Measurements from ENCODE around the gene MATN1.

MATN1 gene

GRCh38 chr1:30749691-30750583 is 26.6 kb upstream of the MATN1 start:
- no peak for DNase-seq (ENCODE audit: low spot score)
- no peak for TF ChIP-seq CTCF (IDR thresholded peaks at IDR 0.05; ENCODE audit: extremely low read depth, insufficient read depth, missing control alignments)
- in situ Hi-C loops (cut with MboI; ENCODE audit: low pct_unique_long_range_greater_than_20kb, low sequenced_read_pairs, unreplicated experiment) = no loop called here

GRCh38 chr1:30748699-30749401 is 25.5 kb upstream of the MATN1 start:
- no peak for TF ChIP-seq CTCF (IDR thresholded peaks at IDR 0.05; ENCODE audit: extremely low read depth, insufficient read depth, missing control alignments)
- no peak for DNase-seq (ENCODE audit: low spot score)
- in situ Hi-C loops (cut with MboI; ENCODE audit: low pct_unique_long_range_greater_than_20kb, low sequenced_read_pairs, unreplicated experiment) = no loop called here

GRCh38 chr1:30748098-30748698 is 24.8 kb upstream of the MATN1 start:
- peak; percentile 36 for DNase-seq (ENCODE audit: low spot score)
- TF ChIP-seq CTCF (IDR thresholded peaks at IDR 0.05; ENCODE audit: extremely low read depth, insufficient read depth, missing control alignments) = no peak
- in situ Hi-C loops (cut with MboI; ENCODE audit: low pct_unique_long_range_greater_than_20kb, low sequenced_read_pairs, unreplicated experiment) = no loop called here

GRCh38 chr1:30747033-30748008 is 23.9 kb upstream of the MATN1 start:
- DNase-seq (ENCODE audit: low spot score) = no peak
- in situ Hi-C loops (cut with MboI; ENCODE audit: low pct_unique_long_range_greater_than_20kb, low sequenced_read_pairs, unreplicated experiment) = no loop called here
- no peak for TF ChIP-seq CTCF (IDR thresholded peaks at IDR 0.05; ENCODE audit: extremely low read depth, insufficient read depth, missing control alignments)

- in situ Hi-C loops (cut with MboI; ENCODE audit: low pct_unique_long_range_greater_than_20kb, low sequenced_read_pairs, unreplicated experiment) = no loop called here
- TF ChIP-seq CTCF (IDR thresholded peaks at IDR 0.05; ENCODE audit: extremely low read depth, insufficient read depth, missing control alignments) = no peak
- DNase-seq (ENCODE audit: low spot score) = no peak
Observed at GRCh38 chr1:30746212-30747032, 23.0 kb upstream of the MATN1 start.

Data from GM13977 (cell line).